Right lung (tissue), 5 donors: Measurements from ENCODE around the gene SPTB. TPM values are rescaled to one million over a fixed set of nuclear protein-coding genes. Genes with fewer than 3 reads are reported as not detected.

ENCODE experiments used
- DNase-seq, 2 donors: peaks; one replicate each; pipeline ENCODE4 v3.0.0-alpha.2; 2013
- polyA plus RNA-seq, 5 donors: library from polyadenylated mRNA; unstranded; fragments of 120-200 nt; gene quantifications; one replicate each; pipeline versions ENCODE4 v1.2.1 to v1.2.3, GENCODE V29; 2013; ENCODE audit warnings: inconsistent platforms in 1 of 5, low replicate concordance in 1 of 5; ENCODE audit not compliant: insufficient read length in 5 of 5, insufficient read depth in 1 of 5

The SPTB gene
- polyA plus RNA-seq, 5 donors: 2.7 to 8.0 (median 4.3) TPM

- no peak for DNase-seq
Observed at GRCh38 chr14:64889352-64889751, 9.6 kb upstream of the SPTB start.

- DNase-seq: no peak
Observed at GRCh38 chr14:64885559-64885958, 5.9 kb upstream of the SPTB start.

- peak; percentile 14 to 30 for DNase-seq
Observed at GRCh38 chr14:64880221-64881121, 764 bp upstream of the SPTB start.

- DNase-seq: peak; percentile 2
Observed at GRCh38 chr14:64878837-64879634, 671 bp downstream of the SPTB start.

- DNase-seq: no peak
Observed at GRCh38 chr14:64877846-64878245, 1.9 kb downstream of the SPTB start.

- no peak for DNase-seq
Observed at GRCh38 chr14:64875350-64875749, 4.4 kb downstream of the SPTB start.

GRCh38 chr14:64873506-64874219 lies 6.0 kb downstream of the SPTB start:
- DNase-seq: no peak

GRCh38 chr14:64871344-64871743 lies 8.4 kb downstream of the SPTB start:
- no peak for DNase-seq

GRCh38 chr14:64870160-64870559 lies 9.5 kb downstream of the SPTB start:
- no peak for DNase-seq

GRCh38 chr14:64868841-64869240 lies 10.9 kb downstream of the SPTB start:
- DNase-seq: no peak

GRCh38 chr14:64868379-64868778 lies 11.3 kb downstream of the SPTB start:
- DNase-seq: no peak

GRCh38 chr14:64867182-64867581 lies 12.5 kb downstream of the SPTB start:
- DNase-seq: no peak

- no peak for DNase-seq
Observed at GRCh38 chr14:64865992-64866391, 13.7 kb downstream of the SPTB start.

- DNase-seq: no peak
Observed at GRCh38 chr14:64865109-64865508, 14.6 kb downstream of the SPTB start.

- no peak for DNase-seq
Observed at GRCh38 chr14:64864258-64864657, 15.4 kb downstream of the SPTB start.

GRCh38 chr14:64861916-64862315 lies 17.8 kb downstream of the SPTB start:
- DNase-seq: no peak

GRCh38 chr14:64860039-64860438 lies 19.7 kb downstream of the SPTB start:
- no peak for DNase-seq

- no peak for DNase-seq
Observed at GRCh38 chr14:64857979-64858744, 21.5 kb downstream of the SPTB start.

- DNase-seq: no peak
Observed at GRCh38 chr14:64856529-64857445, 22.9 kb downstream of the SPTB start.
